WTC11 (cell line): ENCODE measurements around the gene CDH12. TPM values are rescaled to one million over a fixed set of nuclear protein-coding genes. Genes with fewer than 3 reads are reported as not detected.

Experiments
- ATAC-seq: fragments of 200-7000 bp; cut with Tn5 transposase; 2 replicates; pipeline ENCODE4 v1.10.0; 2021; ENCODE audit warnings: mild to moderate bottlenecking, moderate library complexity
- CTCF ChIA-PET: fragments of 300-600 bp; sonication (Branson Sonifier 250); formaldehyde crosslinking; loops from one replicate; lab custom pipeline; 2021; ENCODE audit warnings: antibody characterized with exemption; lab: Charles Lee
- POLR2A ChIA-PET: fragments of 350-600 bp; sonication (Branson Sonifier 250); formaldehyde crosslinking; loops from one replicate; lab custom pipeline; 2021; ENCODE audit warnings: antibody characterized with exemption; lab: Charles Lee
- DNase-seq: peaks from one replicate; pipeline ENCODE4 v3.0.0; 2021; ENCODE audit warnings: low spot score
- H3K27ac Mint-ChIP-seq: 2 replicates; pipeline ENCODE4 v1.8.0; 2021; ENCODE audit warnings: mixed read lengths
- H3K27me3 Mint-ChIP-seq: 2 replicates; pipeline ENCODE4 v1.8.0; 2021; ENCODE audit warnings: low read depth, mild to moderate bottlenecking, moderate library complexity, mixed read lengths
- H3K36me3 Mint-ChIP-seq: 2 replicates; pipeline ENCODE4 v1.8.0; 2021; ENCODE audit warnings: mixed read lengths
- H3K4me1 Mint-ChIP-seq: 2 replicates; pipeline ENCODE4 v1.8.0; 2022; ENCODE audit warnings: mixed read lengths
- H3K4me3 Mint-ChIP-seq: 2 replicates; pipeline ENCODE4 v1.8.0; 2021; ENCODE audit warnings: mild to moderate bottlenecking, moderate library complexity, mixed read lengths
- H3K9me3 Mint-ChIP-seq: 2 replicates; pipeline ENCODE4 v1.8.0; 2021; ENCODE audit warnings: mixed read lengths
- ATF2 ChIP-seq: sonication (generic); formaldehyde crosslinking; IDR thresholded peaks from 2 replicates; pipeline ENCODE4 v1.8.1; 2022; ENCODE audit warnings: low read depth, missing genetic modification reagents, borderline replicate concordance
- ATF3 ChIP-seq: sonication (generic); formaldehyde crosslinking; conservative IDR thresholded peaks from 2 replicates; pipeline ENCODE4 v1.8.1; 2022; ENCODE audit warnings: mild to moderate bottlenecking, missing genetic modification reagents
- ELF4 ChIP-seq: sonication (generic); formaldehyde crosslinking; IDR thresholded peaks from 2 replicates; pipeline ENCODE4 v1.8.1; 2022; ENCODE audit warnings: low read depth, mild to moderate bottlenecking, moderate library complexity, missing genetic modification reagents
- ERG ChIP-seq: fragments of 250-450 bp; sonication (Bioruptor Pico); IDR thresholded peaks from 2 replicates; pipeline ENCODE4 v1.8.0; 2021; ENCODE audit warnings: mild to moderate bottlenecking
- FOXK1 ChIP-seq: sonication (generic); formaldehyde crosslinking; IDR thresholded peaks from 2 replicates; pipeline ENCODE4 v1.8.0; 2022; ENCODE audit warnings: mild to moderate bottlenecking, moderate library complexity, missing genetic modification reagents
- GABPB1 ChIP-seq: sonication (generic); formaldehyde crosslinking; IDR thresholded peaks from 2 replicates; pipeline ENCODE4 v1.8.1; 2023; ENCODE audit warnings: mild to moderate bottlenecking, missing genetic modification reagents
- HMGA2 ChIP-seq: fragments of 250-450 bp; sonication (Bioruptor Pico); IDR thresholded peaks from 2 replicates; pipeline ENCODE4 v1.4.0; 2021; ENCODE audit warnings: mild to moderate bottlenecking, moderate library complexity
- HMGXB4 ChIP-seq: sonication (generic); formaldehyde crosslinking; IDR thresholded peaks from 2 replicates; pipeline ENCODE4 v1.8.1; 2023; ENCODE audit warnings: mild to moderate bottlenecking, moderate library complexity, missing genetic modification reagents
- JAZF1 ChIP-seq: fragments of 250-450 bp; sonication (Bioruptor Pico); IDR thresholded peaks from 2 replicates; pipeline ENCODE4 v1.9.0; 2021; ENCODE audit warnings: moderate library complexity, mild to moderate bottlenecking, inconsistent platforms
- JUN ChIP-seq: sonication (generic); formaldehyde crosslinking; IDR thresholded peaks from 2 replicates; pipeline ENCODE4 v1.8.0; 2023; ENCODE audit warnings: mild to moderate bottlenecking, missing genetic modification reagents
- PRDM15 ChIP-seq: sonication (generic); formaldehyde crosslinking; IDR thresholded peaks from 2 replicates; pipeline ENCODE4 v1.8.0; 2022; ENCODE audit warnings: missing genetic modification reagents
- RELA ChIP-seq: sonication (generic); formaldehyde crosslinking; IDR thresholded peaks from 2 replicates; pipeline ENCODE4 v1.8.1; 2022; ENCODE audit warnings: missing genetic modification reagents, mild to moderate bottlenecking, borderline replicate concordance
- ZMAT4 ChIP-seq: fragments of 250-450 bp; sonication (Bioruptor Pico); IDR thresholded peaks from 2 replicates; pipeline ENCODE4 v1.9.0; 2021; ENCODE audit warnings: mild to moderate bottlenecking
- ZNF121 ChIP-seq: sonication (generic); formaldehyde crosslinking; IDR thresholded peaks from 2 replicates; pipeline ENCODE4 v1.8.0; 2023; ENCODE audit warnings: missing genetic modification reagents
- ZNF138 ChIP-seq: sonication (generic); formaldehyde crosslinking; conservative IDR thresholded peaks from 2 replicates; pipeline ENCODE4 v1.8.1; 2022; ENCODE audit warnings: mild to moderate bottlenecking, moderate library complexity, missing genetic modification reagents
- ZNF396 ChIP-seq: fragments of 250-450 bp; sonication (Bioruptor Pico); IDR thresholded peaks from 2 replicates; pipeline ENCODE4 v1.8.0; 2021; ENCODE audit warnings: mild to moderate bottlenecking, moderate library complexity, borderline replicate concordance
- ZNF416 ChIP-seq: fragments of 250-450 bp; sonication (Bioruptor Pico); IDR thresholded peaks from 2 replicates; pipeline ENCODE4 v1.9.0; 2021; ENCODE audit warnings: mild to moderate bottlenecking, inconsistent platforms
- ZNF512 ChIP-seq: sonication (generic); formaldehyde crosslinking; IDR thresholded peaks from 2 replicates; pipeline ENCODE4 v1.8.1; 2022; ENCODE audit warnings: missing genetic modification reagents, borderline replicate concordance
- total RNA-seq: library from RNA; stranded (reverse); gene quantifications from 3 replicates; pipeline ENCODE4 v1.2.3, GENCODE V29; 2021
- TF ChIP-seq, protein P1 (sequence below): sonication (generic); formaldehyde crosslinking; IDR thresholded peaks from 2 replicates; pipeline ENCODE4 v1.8.0; 2022; ENCODE audit warnings: mild to moderate bottlenecking, missing genetic modification reagents
- TF ChIP-seq, protein P2 (sequence below): sonication (generic); formaldehyde crosslinking; IDR thresholded peaks from 2 replicates; pipeline ENCODE4 v1.8.1; 2023; ENCODE audit warnings: mild to moderate bottlenecking, missing genetic modification reagents

The CDH12 gene
- total RNA-seq, 1 experiment from 2014 or later = not detected

DNA sequence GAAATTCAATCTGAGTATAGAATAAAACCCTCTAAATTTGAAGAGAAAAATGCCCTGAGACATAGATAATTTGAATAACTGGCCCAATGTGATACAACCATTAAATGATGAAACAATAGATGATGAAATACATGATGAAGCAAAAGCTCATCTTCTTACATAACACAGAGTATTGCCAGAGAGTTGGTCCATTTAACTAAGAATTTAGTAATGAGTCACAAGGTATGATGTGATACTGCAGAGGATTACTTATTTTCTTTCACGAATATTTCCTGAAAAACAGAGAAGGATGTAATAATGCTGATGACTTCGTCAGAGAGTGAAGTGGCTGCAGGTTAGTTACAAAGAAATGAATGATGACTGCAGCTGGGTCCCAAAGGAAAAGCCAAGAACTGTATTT is 379.3 kb downstream of the CDH12 start:
- CTCF ChIA-PET = no interaction called here
- no peak for ATAC-seq

More for the DNA sequence above, 379.3 kb downstream of the CDH12 start:
- TF ChIP-seq HMGA2 = no peak
- TF ChIP-seq GABPB1 (CRISPR knock-in tag) = no peak
- TF ChIP-seq ZNF416 = no peak
- TF ChIP-seq RELA (CRISPR knock-in tag) = no peak
- no peak for TF ChIP-seq ERG (CRISPR knock-in tag)
- TF ChIP-seq ZNF138 (CRISPR knock-in tag) = no peak
- no peak for TF ChIP-seq FOXK1 (CRISPR knock-in tag)
- no peak for TF ChIP-seq JUN
- no peak for TF ChIP-seq ELF4
- TF ChIP-seq ZMAT4 = no peak
- TF ChIP-seq ATF3 = no peak
- no peak for TF ChIP-seq ATF2 (CRISPR knock-in tag)
- no peak for TF ChIP-seq JAZF1
- TF ChIP-seq PRDM15 = no peak
- no peak for TF ChIP-seq HMGXB4 (CRISPR knock-in tag)
- TF ChIP-seq ZNF512 (CRISPR knock-in tag) = no peak
- TF ChIP-seq, protein P1, sequence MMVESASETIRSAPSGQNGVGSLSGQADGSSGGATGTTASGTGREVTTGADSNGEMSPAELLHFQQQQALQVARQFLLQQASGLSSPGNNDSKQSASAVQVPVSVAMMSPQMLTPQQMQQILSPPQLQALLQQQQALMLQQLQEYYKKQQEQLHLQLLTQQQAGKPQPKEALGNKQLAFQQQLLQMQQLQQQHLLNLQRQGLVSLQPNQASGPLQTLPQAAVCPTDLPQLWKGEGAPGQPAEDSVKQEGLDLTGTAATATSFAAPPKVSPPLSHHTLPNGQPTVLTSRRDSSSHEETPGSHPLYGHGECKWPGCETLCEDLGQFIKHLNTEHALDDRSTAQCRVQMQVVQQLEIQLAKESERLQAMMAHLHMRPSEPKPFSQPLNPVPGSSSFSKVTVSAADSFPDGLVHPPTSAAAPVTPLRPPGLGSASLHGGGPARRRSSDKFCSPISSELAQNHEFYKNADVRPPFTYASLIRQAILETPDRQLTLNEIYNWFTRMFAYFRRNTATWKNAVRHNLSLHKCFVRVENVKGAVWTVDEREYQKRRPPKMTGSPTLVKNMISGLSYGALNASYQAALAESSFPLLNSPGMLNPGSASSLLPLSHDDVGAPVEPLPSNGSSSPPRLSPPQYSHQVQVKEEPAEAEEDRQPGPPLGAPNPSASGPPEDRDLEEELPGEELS (CRISPR knock-in tag) = no peak
- TF ChIP-seq, protein P2, sequence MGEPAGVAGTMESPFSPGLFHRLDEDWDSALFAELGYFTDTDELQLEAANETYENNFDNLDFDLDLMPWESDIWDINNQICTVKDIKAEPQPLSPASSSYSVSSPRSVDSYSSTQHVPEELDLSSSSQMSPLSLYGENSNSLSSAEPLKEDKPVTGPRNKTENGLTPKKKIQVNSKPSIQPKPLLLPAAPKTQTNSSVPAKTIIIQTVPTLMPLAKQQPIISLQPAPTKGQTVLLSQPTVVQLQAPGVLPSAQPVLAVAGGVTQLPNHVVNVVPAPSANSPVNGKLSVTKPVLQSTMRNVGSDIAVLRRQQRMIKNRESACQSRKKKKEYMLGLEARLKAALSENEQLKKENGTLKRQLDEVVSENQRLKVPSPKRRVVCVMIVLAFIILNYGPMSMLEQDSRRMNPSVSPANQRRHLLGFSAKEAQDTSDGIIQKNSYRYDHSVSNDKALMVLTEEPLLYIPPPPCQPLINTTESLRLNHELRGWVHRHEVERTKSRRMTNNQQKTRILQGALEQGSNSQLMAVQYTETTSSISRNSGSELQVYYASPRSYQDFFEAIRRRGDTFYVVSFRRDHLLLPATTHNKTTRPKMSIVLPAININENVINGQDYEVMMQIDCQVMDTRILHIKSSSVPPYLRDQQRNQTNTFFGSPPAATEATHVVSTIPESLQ (CRISPR knock-in tag) = no peak
- no peak for TF ChIP-seq ZNF396 (CRISPR knock-in tag)
- no peak for TF ChIP-seq ZNF121 (CRISPR knock-in tag)
- Mint-ChIP-seq H3K4me1 (no peaks in the 10 kb centered on the region), H3K27ac (no peak overlapping the region), H3K4me3 (no peak overlapping the region), H3K36me3 (no peaks in the 10 kb centered on the region), H3K27me3 (no peaks in the 10 kb centered on the region), H3K9me3 (0 out of 2 replicates have a peak, but pooled peaks cover 5% of the 10 kb centered on the region)
- POLR2A ChIA-PET = no interaction called here
- DNase-seq = no peak
